Fibroblast of upper back skin (primary cell): ENCODE results near the gene TSPAN11.
"Not testable (repeated sequence)": the region's sequence is repeated elsewhere in the genome, so short reads cannot be mapped to it uniquely, and the experiment has no call there.

Source experiments
- DNase-seq: peaks from one replicate; pipeline ENCODE4 v3.0.0-alpha.2; 2013

TSPAN11 gene, protein sequence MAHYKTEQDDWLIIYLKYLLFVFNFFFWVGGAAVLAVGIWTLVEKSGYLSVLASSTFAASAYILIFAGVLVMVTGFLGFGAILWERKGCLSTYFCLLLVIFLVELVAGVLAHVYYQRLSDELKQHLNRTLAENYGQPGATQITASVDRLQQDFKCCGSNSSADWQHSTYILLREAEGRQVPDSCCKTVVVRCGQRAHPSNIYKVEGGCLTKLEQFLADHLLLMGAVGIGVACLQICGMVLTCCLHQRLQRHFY

DNA sequence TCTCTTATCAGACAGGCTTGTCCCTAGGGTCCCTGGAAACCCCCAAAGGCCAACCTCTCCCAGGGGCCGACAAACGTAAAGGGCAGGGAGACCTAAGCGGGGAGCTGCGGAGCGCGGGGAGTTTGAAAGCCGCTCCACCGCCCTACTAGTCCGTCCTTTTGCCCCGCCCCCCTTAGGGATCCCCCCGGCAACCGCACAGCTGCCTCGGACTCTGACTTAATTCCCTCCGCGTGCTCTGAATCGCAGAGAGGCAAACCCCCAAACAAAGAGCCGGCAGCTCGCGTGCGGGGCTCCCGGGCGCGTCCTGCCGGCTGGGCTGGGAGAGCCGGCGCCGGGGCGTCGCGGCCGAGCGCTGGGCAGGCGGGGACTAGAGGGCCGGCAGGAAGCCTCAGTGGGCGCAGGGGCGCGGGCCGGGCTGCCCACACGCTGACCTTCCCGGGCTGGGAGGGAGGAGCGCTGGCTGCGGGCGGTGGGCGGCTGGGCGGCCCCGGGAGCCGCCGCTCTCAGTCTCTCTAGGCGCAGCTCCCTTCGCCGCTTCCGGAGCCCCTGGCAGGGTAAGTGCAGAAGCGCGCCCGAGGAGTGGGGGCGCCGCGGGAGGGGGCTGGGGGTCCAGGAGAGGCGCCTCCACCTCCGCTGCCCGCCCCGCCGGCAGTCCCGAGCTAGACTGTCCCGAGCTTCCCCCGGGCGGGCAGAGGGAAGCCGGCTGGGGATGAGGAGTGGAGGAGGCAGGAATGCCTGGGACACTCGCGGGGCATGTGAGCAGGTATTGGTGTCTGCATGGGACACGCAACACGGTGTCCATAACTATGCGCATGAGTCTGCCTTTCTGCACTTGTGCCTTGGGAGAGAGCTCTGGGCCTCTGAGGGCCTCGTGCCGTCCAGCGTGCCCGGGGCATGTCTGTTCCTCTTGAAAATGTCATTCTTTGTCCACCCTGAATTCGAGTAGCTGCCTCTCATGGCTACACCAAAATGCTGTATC, at the start of gene TSPAN11:
Gene TSPAN11, plus strand, starts transcription at position 506 of the 979 bp plus-strand sequence. CDS start 27,244 bp downstream, outside the sequence.
- peak; percentile 59 for DNase-seq

DNA sequence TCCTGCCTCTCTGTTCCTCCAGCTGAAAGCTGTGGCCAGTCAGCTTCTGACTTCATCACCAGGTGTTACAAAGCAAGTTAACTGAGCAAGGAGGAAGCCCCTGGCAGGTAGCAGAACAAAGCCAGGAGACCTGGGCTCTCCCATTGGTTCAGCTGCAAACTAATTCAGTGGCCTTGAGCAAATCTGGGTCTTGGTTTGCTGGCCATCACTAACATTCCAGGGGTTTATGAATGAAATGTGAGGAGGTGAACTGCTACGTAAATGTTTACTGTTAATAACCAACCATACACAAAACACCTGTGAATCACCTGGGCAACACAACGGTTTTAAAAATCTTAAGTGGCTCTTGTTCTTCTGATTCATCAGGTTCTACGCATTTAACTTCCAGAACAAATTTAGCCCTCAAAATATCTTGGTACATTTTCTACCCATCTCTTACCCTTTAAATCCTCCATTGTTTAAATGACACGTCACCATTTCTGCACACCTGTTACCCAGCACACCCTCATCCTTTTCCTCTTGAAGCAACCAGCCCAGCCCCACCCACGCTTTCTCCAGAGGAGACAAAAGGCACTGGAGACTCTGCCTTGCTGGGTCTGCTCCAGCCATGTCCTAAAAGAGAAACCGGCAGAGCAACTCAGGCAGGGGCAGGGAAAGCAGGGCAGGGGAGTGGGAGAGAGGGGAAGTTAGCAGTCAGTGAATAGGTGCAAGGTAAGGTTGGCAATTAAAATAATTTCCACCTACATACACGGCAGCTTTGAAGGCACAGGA, 49.3 kb upstream of the TSPAN11 start:
- no peak for DNase-seq

DNA sequence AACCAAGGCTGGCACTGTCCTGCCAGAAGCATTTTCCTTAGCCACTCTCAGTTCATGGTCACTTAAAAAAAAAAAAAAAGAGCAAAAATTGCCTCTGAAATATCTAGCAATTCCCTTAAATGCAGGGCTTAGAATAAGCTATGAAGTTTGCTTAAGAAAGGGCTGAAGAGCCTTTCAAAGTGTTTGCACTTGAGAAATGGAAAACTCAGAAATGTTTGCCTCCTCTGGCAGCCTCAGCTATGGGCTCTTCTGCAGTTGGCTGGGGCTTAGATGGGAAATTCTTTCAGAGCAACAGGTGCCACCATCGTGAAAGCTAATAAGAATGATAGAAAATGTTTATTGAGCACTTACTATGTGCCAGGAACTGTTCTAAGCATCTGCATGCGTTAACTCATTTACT, 48.5 kb upstream of the TSPAN11 start:
- DNase-seq = no peak

DNA sequence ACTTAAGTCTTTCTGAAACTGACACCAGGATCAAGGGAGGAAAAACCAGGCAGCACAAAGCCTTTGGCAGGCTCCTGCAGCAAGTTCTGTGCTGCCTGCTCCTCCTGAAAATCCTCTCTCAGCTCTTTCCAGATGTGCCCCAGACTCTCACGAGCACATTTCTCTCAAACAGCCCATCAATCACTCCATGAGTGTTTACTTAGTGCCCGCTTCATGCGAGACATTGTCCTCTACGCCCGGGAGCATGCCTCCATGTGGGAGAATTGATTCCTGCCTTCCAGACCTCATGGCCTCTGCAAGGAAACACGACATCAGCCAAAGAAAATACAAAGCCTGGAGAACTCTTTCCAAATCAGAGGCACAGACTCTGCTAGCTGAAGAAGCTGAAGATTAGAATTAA, 46.5 kb upstream of the TSPAN11 start:
- no peak for DNase-seq

DNA sequence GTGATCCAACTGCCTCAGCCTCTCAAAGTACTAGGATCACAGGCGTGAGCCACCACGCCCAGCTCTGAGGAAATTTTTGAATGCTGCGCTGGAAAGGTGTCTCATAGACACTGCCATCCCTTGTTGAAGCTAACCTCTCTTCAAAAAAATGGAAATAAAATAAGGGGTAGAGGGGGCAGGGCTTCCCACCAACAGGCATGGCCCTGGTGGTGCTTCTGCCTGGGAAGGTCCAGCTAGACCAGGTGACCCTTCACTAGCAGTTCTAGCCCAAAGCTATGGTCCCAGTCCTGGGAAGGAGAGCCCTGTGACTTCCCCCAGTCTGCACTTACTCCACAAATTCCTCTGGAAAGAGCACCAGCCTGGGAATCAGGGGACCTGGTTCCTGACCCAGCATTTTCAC, 45.7 kb upstream of the TSPAN11 start:
- no peak for DNase-seq

DNA sequence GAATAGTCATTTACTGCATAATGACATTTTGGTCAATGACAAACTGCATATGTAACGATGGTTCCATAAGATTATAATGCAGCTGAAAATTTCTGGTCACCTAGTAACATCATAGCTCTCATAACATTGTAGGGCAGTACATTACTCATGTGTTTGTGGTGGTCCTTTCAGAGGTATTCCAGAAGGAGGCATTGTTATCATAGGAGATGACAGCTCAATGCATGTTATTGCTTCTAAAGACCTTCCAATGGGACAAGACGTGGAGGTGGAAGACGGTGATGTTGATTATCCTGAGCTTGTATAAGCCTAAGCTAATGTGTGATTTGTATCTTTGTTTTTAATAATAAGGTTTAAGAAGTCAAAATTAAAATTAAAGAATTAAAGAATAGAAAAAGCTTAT, 43.8 kb upstream of the TSPAN11 start:
- DNase-seq = peak; percentile 33

DNA sequence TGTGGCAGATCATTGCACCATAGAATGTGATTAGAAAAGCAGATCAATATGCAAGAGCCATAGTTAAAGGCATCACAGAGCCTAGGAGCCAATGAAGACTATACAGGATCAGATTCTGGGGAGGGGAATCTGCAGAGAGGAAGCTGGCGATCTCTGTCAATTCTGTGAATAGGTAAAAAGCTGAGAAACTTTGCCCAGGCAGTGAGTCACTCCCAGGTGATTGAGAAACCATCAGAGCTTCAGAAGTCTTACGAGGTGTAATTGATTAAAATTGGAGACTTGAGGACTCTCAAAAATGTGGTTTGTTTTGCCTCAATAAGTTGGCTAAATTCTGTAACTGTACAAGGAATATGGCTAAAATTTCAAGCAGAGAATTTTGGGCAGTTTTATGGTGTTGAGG, 41.7 kb upstream of the TSPAN11 start:
- no peak for DNase-seq

DNA sequence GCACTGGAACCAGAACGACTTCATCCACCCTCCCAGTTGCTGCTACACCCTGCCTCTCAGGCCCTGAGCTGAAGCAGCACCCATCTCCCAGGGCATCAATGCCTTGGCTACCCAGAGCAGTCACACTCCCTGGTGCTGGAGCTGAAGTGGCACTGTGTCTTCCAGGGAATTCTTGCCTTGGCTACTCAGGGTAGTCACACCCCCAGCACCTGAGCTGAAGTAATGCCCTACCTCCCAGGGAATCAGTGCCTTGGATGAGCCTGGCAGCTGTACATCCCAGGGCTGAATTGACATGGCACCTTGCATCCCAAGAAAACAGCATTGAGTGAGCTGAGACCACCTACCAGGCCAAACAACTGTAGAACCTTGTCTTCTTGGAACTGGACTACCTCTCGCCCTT, 41.2 kb upstream of the TSPAN11 start:
- DNase-seq = no peak

DNA sequence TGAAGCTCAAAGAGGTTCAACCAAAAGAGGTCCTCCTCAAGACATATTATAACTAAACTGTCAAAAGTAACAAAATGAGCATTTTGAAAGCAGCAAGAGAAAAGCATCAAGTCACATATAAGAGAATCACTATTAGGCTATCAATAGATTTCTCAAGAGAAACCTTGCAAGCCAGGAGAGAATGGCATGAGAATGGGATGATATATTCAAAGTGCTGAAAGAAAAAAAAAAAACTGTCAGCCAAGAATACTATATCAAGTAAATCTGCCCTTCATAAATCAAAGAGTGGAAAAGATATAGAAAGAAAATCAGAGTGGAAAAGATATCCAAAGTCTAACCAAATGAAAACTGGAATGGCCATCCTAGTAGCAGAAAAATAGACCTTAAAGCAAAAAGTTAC, 39.3 kb upstream of the TSPAN11 start:
- no peak for DNase-seq

DNA sequence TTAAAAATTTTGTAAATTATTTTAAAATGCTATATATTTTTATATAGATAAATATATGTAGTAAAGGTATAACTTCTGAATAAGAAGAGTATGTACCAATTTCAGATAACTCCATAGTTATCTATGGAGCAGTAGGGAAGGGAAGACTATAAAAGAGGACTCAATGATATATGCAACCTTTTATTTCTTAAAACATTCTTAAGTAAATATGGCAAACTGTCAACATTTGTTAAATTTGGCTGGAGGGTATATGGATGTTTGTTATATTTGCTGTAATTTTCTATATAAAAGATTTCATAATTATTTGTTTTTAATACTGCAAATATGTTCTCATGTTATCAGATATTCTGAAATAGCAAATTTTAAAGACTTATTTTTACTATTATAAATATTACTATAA, 38.3 kb upstream of the TSPAN11 start:
- DNase-seq = no peak

DNA sequence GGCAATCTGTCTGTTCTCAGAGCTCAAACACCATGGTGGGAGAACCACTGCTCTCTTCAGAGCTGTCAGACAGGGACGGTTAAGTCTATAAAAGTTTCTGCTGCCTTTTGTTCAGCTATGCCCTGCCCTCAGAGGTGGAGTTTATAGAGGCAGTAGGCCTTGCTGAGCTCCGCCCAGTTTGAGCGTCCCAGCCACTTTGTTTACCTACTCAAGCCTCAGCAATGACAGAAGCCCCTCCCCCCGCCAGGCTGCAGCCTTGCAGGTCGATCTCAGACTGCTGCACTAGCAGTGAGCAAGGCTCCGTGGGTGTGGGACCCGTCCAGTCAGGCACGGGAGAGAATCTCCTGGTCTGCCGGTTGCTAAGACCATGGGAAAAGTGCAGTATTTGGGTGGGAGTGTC, 32.0 kb upstream of the TSPAN11 start:
- DNase-seq = not testable (repeated sequence)

DNA sequence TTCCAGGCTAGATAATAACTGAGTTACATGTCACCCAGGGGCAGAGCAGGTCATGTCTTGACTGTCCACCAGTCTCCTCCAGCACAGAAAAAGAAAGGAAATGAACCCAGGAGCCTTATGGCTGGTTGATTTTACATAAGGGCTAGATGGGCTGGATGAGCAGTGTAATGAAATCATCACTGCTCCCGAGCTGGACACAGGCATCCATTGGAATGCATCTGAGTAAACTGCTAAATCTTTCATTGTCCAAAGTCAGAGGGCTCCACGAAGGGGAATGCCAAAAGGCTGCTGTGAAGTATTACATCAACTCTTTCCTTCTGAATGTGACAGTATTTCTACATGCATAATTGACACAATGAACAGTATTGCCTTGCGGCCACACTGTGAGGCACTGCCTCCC, 30.1 kb upstream of the TSPAN11 start:
- peak; percentile 62 for DNase-seq

DNA sequence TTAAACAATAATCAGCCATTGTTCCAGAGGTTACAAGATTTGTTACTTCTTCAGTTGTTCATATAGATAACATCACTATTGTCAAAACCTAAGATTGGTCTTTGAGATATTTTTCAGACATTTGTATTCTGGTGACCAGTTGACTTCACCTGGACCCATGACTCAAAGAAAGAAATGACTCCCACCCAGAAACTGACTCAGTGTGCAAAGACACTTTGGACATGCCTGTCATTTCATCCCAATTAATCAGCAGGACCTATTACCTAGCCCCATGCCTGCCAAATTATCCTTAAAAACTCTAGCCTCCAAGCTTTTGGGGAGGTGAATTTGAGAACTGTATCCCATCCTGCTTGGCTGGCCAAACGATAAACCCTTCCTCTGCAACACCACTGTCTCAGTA, 27.7 kb upstream of the TSPAN11 start:
- no peak for DNase-seq

DNA sequence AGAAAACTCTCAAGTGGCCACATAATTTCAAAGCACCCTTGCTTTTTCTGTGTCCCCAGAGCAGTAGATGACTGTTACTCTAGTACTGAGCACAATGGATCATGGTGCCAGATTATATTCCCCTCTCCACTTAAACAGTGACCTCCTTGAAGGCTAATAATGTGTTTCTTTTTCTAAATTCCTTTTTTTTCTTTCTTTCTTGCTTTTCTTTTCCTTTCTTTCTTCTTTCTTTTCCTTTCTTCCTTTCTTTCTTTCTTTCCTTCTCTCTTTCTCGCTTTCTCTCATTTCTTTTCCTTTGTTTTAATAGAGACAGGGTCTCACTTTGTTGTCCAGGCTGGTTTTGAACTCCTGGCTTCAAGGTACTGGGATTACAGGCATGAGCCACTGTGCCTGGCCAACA, 26.2 kb upstream of the TSPAN11 start:
- DNase-seq = no peak

DNA sequence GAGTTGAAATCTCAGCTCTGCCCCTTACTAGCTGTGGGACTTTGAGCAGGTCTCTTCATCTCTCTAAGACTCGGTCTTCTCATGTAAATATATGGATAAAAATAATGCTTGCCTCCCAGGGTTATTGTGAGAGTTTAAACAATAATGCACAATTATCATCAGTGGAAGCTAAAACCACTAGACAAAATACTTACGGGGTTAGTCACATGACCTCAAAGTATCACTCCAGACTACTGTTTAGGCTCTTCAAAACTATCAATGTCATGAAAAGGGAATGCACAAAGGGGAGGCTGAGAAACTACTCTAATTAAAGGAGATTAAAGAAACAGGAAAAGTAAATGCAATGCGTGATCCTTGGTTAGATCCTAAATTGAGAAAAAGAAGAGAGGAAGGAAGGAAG, 24.5 kb upstream of the TSPAN11 start:
- peak; percentile 32 for DNase-seq

DNA sequence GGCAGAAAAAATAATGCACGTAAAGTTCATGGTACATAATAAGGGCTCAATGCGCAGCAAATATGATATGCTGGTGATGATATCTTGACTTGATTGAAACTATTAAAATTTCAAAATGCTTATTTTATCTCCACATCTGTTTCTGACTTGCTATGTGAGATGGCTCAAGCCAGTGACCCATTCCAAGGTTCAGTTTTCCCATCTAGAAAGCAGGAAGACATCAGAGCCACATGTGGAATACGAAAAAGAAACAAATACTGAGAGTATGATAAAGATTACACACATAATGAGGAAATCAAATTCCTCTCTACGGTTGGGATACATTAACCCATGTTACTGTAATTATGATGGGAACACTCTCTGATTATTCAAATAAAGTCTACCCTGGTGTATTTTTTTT, 24.0 kb upstream of the TSPAN11 start:
- no peak for DNase-seq

DNA sequence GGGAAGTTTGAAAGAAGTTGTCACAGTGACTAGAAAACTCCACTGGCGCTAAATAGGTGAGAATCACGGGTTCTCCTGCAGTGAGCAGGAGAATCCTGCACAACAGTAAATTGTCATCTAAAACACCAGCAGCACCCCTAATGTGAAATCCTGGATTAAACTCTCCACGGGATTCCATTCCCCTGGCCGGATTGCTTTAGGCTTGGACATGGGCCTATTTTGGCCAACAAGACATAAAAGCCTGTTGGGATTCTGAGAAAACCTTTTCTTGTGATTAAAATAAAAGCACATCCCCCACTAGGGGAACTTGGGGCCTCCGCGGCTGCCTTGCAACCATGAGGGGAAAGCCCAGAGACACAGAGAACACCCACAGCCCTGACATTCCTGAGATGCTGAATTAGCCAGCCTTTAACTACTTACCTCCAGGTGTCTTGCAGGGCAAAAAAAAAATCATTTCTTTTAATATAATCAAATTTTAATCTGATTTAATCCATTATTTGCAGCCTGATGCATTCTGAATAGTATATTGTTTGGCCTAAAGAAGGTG, 21.0 kb upstream of the TSPAN11 start:
- DNase-seq = no peak

DNA sequence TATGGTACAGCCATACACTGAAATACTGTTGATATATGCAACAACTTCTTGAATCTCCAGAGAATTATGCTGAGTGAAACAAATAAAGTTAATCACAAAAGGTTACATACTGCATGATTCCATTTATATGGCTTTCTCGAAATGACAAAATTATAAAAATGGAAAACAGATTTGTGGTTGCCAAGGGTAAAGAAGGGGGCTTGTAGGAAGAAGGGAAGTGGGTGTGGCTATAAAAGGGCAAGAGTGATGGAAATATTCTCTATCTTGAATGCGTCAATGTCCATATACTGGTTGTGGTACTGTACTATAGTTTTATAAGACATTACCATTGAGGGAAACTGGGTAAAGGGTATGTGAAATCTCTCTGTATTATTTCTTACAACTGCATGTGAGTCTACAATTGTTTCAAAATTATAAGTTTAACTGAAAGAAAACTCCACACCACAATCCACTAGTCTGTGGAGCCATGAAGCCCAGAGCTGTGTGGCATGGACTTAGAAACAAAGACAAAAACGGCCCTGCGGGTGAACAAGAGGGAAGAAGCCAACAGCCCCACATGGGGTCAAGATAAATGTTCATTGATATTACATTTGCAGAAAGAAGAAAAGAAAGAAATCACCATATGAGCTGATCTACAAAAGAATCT, 18.3 kb upstream of the TSPAN11 start:
- DNase-seq = no peak

DNA sequence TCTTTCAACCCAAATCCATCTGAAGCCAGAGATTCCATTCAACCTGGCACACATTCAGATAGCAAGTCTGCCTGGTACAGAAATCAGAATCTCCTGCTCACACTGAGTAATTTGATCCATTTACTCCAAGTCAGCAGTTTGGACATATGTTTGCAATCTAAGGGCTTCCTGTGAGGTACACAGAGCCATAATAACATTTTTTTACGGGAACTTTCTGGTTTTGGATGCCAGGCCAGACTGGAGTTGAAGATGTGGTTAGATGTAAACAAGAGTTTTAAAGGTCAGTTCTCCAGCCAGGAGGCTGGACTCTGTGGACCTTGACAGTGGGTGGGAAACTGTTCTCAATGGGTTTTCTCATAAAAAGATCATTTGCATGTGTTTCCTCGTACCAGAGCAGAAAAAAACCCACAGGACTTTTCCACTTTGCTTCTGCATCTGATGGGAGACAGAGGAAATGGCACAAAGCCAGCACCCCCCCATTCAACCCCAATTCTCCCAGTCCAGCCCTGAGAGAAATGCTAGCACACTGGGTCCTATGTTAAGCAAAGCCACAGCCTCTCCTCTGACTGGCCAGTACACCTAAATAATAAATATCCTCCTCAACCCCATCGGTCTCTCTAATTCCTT, 17.7 kb upstream of the TSPAN11 start:
- DNase-seq = peak; percentile 96

DNA sequence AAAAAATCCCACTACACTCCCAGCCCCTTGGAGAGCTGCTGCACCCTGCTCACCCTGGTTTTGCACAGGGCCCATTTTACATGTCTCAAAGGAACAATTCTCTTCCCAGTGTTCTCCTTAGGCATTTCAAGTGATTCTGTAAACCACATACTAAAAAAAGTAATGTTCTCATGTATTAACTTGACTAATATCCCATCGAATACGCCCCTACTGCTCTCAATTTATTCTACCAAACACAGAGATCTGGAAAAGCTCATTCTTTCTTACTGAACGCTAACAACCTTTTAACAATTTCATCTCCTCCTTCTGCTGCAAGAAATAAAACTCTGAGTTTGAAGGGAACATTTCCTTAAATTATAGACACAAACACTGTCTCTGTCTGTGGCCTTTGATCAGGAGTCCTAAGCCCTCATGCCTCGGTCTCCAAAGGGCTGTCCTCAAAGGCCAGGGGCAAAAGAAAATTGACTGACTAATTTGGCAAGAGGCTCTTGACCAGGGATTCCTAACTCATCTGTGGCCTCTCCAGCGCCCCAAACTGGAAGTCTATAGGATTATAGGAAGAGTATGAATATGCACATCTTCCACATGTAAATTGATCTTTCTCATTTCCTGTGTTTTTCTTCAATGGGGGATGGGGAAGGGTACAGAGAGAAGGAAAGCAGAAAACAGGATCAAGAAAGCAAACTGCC, 17.1 kb upstream of the TSPAN11 start:
- DNase-seq = peak; percentile 75

DNA sequence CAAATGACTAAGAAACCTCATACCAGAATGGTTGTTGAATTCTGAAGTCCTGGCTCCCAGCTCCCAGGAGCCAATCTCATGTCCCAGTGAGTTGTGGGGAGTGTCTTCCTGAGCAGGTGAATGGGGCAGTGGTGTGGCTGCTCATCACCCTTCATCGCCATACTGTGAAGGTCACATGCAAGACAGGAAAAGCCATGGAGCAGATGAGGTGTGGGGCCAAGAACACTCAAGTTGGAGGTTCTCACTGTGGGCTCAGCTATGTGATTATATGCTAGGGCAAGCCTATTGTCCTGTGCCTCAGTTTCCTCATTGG, 16.6 kb upstream of the TSPAN11 start:
- no peak for DNase-seq

DNA sequence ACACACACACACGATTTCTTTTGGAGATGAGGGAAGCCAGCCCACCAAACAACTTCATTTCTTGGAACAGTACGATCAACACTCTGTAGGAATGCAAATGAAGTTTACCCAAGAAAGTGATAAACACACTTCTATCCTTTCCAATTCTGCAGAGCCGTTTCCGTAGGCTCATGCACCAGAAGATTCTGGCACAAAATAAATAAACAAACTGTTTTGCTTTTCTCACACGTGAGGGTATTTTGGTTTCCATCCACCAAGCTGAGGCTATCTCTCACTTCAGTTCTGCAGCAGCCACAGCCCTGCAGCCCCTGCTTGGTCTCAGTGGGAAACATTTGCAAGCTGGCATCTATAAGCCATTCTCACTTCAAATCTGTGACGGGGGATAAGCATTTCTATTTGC, 15.3 kb upstream of the TSPAN11 start:
- no peak for DNase-seq
